GM19351 (cell line): ENCODE measurements around the gene STAM2.

Experiments
- ATAC-seq: cut with Tn5 transposase; IDR thresholded peaks from one replicate; pipeline ENCODE4 v1.9.1; 2021; ENCODE audit warnings: mild to moderate bottlenecking, moderate library complexity; ENCODE audit not compliant: unreplicated experiment

Gene STAM2

DNA sequence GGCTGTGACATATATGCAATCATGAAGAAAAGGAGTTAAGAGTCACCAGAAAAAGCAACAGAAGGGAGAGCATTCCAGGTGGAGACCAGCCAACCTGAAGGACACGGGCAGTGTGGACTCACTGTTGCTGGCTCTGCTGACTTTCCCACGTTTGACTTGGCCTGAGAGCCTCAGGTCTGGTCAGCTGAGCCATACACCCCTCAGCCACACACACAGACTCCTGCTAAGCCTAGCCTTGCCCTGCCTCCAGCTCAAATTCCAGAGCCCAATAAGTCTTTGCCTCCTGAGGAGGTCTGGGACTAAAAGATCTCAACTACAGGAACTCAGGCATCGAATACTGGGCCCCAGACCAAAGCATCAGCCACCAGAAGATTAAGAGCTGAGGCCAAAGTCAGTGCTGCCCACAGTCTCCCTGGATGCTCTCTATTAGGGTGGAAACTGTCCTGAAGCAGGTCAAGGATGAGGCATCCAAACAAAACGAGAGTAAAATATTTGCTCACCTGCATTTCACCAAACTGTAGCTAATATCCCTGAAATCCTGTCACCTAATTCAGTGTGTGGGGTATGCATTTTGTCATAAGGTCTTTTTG is 100.0 kb downstream of the STAM2 start:
- no peak for ATAC-seq

DNA sequence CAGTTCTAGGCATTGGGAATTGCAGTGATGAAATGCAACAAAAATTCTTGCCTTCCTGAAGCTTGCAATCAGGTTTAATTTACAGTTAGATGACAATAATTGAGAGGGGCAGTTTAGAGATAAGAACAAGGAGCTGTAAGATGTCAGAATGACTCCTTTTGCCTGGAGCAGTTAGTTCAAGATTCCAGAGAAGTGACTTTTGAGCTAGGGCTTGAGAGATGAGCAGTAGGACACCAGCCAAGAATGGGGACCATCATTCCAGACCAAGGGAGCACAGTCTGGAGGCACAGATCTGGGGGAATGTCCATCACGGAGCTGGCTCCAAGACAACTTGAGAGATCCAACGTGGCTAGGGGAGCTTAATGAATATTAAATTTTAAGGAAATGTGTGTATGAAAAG is 103.6 kb downstream of the STAM2 start:
- no peak for ATAC-seq

DNA sequence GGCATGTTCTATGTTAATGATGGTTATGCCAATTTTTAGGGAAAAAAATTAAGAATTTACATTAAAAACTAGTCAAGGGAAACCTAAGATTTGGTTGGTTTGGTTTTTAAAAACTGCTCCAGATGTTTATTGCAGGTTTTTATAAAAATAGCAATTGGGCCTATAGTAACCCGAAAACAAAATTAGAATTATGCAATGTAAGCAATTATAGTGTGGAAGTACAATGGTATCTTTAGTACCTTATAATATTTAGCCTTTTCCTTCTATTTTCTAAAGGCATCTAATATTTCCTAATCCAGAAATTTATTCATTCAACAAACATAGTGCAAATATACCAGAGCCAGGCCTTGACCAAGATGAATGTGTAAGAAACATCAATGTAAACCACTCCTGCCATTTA is 104.0 kb downstream of the STAM2 start:
- no peak for ATAC-seq

DNA sequence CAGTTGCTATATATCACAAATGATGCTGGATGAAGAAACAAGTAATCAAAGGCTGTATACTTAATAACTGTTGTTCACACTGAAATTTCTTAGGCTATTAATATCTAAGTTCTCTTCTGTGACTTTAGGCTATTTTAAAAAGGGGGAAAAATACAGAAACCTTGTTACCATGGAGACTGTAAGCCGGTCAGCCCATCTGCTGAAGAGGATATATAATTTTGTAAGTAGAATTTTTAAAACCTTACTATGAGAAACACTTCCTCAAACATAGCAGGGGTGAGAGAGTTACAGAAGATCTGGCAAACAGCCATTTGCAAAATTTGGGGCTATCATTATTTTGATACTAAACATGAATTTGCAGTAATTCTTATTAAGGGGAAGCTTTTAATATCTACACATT is 104.5 kb downstream of the STAM2 start:
- ATAC-seq, result peak; percentile 83

DNA sequence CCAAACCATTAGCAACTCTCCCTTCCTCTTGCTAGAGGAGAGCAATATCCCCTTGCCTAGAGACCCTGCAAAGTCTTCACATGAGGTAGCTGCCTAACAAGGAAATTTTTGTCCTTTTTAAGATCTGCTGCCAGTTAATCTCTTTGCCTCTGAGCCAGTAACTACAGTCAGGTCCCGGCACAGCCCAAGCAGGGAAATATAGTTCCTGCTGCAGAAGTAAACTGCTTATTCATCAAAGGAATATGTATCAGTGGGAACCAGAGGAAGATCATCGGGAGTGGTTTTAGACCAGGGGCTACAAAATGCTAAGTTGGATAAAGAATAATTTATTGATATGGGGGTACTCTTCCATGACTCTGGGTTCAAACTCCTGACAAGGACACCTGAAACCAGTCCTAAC is 107.3 kb downstream of the STAM2 start:
- no peak for ATAC-seq

DNA sequence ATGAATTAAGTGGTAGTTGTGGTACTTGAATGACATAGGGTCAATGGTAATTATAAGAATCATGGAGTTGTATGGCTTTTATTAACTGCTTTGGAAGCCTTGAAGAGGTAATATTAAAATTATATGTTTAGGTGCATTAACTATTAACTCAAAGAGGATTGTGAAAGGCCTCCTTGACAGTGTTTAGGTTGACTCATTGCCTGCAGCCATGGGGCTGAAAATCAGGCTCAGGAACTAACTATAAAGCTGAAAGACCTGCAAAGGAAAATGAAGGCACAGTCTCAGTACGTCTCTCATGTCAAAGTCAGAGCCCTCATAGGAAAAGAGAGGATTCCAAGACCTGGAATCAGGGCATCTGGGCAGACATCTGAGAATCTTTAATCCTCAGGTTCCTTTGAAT is 107.7 kb downstream of the STAM2 start:
- no peak for ATAC-seq
